Thymus (tissue), 11 donors: Measurements from ENCODE around the gene MARCHF3. TPM values are rescaled to one million over a fixed set of nuclear protein-coding genes. Genes with fewer than 3 reads are reported as not detected.
A peak's percentile ranks its signal among the peaks of the same experiment; 100 is the strongest.
"Not testable (repeated sequence)": the region's sequence is repeated elsewhere in the genome, so short reads cannot be mapped to it uniquely, and the experiment has no call there.

Experiments used
- DNase-seq, 9 donors: peaks; one replicate each; pipeline ENCODE4 v3.0.0-alpha.2; 2013; ENCODE audit warnings: low spot score in 9 of 9, low read depth in 6 of 9, missing footprints in 1 of 9
- H3K27ac ChIP-seq, 2 donors: one replicate each; pipeline ENCODE4 v1.5.1; 2013; ENCODE audit warnings: control low read depth in 1 of 2, low read depth in 1 of 2, low read length in 1 of 2, mild to moderate bottlenecking in 1 of 2, moderate library complexity in 1 of 2
- H3K27me3 ChIP-seq, 2 donors: one replicate each; pipeline ENCODE4 v1.5.1; 2013; ENCODE audit warnings: low read length in 1 of 2; ENCODE audit not compliant: control insufficient read depth in 2 of 2, insufficient read depth in 1 of 2
- H3K36me3 ChIP-seq, 2 donors: one replicate each; pipeline ENCODE4 v1.5.1; 2013; ENCODE audit warnings: low read length in 1 of 2, mild to moderate bottlenecking in 1 of 2, moderate library complexity in 1 of 2; ENCODE audit not compliant: control insufficient read depth in 2 of 2, insufficient read depth in 2 of 2
- H3K4me1 ChIP-seq, 2 donors: one replicate each; pipeline ENCODE4 v1.5.1; 2013; ENCODE audit warnings: low read length in 2 of 2; ENCODE audit not compliant: control insufficient read depth in 2 of 2, insufficient read depth in 2 of 2
- H3K4me3 ChIP-seq, 2 donors: one replicate each; pipeline ENCODE4 v1.5.1; 2013; ENCODE audit warnings: low read length in 2 of 2, control low read depth in 1 of 2, mild to moderate bottlenecking in 1 of 2
- H3K9me3 ChIP-seq, 2 donors: one replicate each; pipeline ENCODE4 v1.5.1; 2013; ENCODE audit warnings: low read length in 1 of 2, mild to moderate bottlenecking in 1 of 2; ENCODE audit not compliant: control insufficient read depth in 2 of 2, insufficient read depth in 1 of 2
- WGBS: extraction: QIAGEN DNeasy Blood & Tissue Kit; methylation state at CpG from one replicate; pipeline ENCODE4 v1.1.7; 2013; 5-methylcytosine and 5-hydroxymethylcytosine counted together
- polyA plus RNA-seq: library from polyadenylated mRNA; stranded (reverse); fragments of 200-250 nt; gene quantifications from one replicate; pipeline ENCODE4 v1.2.3, GENCODE V29; 2013
- total RNA-seq: library from RNA; stranded (reverse); fragments of 120-200 nt; gene quantifications from one replicate; pipeline ENCODE4 v1.2.4, GENCODE V29; 2013
- donor health status: healthy.

Gene MARCHF3
- total and polyA plus RNA-seq, 2 donors = 5.0 to 5.1 TPM

DNA sequence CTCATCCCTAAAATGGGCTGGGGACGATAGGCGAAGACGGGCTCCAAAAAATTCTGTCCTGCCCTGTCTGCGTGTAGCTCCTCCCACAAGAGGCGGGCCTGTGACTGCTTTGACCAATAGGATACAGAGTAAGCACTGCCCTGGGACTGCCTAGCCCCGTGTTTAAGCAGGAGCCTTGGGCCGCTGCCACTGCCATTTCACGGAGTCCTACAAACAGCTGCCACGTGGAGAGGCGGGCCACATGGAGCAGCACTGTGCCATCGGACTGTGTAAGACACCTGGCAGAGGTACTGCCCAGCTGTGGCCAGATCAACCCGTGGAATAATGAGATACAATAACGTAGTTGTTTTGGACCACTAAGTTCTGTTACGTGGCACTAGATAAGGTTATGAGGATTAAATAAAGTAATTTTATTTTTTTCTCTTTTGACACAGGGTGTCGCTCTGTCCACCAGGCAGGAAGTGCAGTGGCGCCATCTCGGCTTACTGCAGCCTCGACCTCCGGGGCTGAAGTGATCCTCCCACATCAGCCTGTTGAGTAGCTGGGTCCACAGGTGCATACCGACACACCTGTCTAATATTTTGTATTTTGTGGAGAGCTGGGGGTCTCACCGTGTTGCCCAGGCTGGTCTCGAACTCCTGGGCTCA is 166.2 kb downstream of the MARCHF3 start:
- Histone ChIP-seq H3K36me3 (peaks cover 3 to 6% of the 10 kb centered on the region in 2 donors), H3K4me3 (no peak overlapping the region)
- WGBS = 97% methylated on average over 22 of the region's 22 CpGs

DNA sequence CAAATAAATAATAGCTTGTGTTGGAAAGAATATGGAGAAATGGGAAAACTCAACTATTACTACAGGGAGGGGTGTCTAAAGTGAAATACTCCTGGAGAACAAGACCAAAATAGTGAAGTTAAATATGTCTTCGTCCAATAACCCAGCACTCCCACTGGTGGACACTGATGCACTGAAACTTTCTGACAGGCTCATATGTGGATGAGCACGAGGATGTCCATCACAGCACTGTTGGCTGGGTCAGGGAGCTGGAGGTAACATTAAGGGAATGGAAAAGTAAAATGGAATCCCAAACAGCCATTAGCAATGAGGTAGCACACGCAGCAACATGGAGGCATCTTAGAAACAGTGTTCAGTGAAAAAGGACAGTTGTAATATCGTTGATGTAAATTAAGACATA is 167.0 kb downstream of the MARCHF3 start:
- WGBS = 98% methylated on average over 4 of the region's 4 CpGs
- Histone ChIP-seq H3K9me3 (peaks cover 0 to 3% of the 10 kb centered on the region in 2 donors), H3K4me3 (no peak overlapping the region), H3K27ac (no peak overlapping the region), H3K36me3 (peaks cover 3 to 7% of the 10 kb centered on the region in 2 donors), H3K27me3 (no peaks in the 10 kb centered on the region), H3K4me1 (peaks cover under 1 to 5% of the 10 kb centered on the region in 2 donors)
- no peak for DNase-seq

More for the DNA sequence above, 166.2 kb downstream of the MARCHF3 start:
- H3K27me3 ChIP-seq = no peaks in the 10 kb centered on the region
- H3K9me3 ChIP-seq = peaks cover 0 to 3% of the 10 kb centered on the region in 2 donors
- peaks cover 7 to 13% of the 10 kb centered on the region in 2 donors for H3K4me1 ChIP-seq
- H3K27ac ChIP-seq = no peak overlapping the region
- DNase-seq = no peak

DNA sequence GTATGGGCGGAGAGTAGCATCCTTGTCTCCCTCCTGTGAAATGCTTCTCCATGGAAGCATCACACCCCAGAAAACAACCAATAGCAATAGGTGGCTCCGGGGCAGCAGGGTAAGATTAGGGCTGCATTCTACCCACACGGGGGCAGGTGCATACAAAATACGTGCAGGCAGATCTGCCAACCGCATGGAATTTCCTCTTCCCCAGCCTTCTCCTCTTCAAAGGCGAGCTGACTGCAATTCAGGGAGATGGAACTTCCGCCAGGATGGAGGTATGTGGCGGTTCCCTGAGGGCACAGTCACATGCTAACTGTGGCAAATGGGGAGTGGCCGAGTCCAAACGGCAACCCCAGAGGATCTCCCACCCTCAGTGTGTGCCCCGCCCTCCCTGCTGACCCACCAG is 171.9 kb downstream of the MARCHF3 start:
- peaks cover 0 to 6% of the 10 kb centered on the region in 2 donors for H3K9me3 ChIP-seq
- WGBS = 95% methylated on average over 11 of the region's 11 CpGs
- no peak overlapping the region for H3K4me3 ChIP-seq
- H3K4me1 ChIP-seq = peaks cover 2 to 8% of the 10 kb centered on the region in 2 donors
- H3K36me3 ChIP-seq = peaks cover 0 to 10% of the 10 kb centered on the region in 2 donors
- no peak overlapping the region for H3K27ac ChIP-seq
- DNase-seq = no peak
- H3K27me3 ChIP-seq = no peaks in the 10 kb centered on the region

DNA sequence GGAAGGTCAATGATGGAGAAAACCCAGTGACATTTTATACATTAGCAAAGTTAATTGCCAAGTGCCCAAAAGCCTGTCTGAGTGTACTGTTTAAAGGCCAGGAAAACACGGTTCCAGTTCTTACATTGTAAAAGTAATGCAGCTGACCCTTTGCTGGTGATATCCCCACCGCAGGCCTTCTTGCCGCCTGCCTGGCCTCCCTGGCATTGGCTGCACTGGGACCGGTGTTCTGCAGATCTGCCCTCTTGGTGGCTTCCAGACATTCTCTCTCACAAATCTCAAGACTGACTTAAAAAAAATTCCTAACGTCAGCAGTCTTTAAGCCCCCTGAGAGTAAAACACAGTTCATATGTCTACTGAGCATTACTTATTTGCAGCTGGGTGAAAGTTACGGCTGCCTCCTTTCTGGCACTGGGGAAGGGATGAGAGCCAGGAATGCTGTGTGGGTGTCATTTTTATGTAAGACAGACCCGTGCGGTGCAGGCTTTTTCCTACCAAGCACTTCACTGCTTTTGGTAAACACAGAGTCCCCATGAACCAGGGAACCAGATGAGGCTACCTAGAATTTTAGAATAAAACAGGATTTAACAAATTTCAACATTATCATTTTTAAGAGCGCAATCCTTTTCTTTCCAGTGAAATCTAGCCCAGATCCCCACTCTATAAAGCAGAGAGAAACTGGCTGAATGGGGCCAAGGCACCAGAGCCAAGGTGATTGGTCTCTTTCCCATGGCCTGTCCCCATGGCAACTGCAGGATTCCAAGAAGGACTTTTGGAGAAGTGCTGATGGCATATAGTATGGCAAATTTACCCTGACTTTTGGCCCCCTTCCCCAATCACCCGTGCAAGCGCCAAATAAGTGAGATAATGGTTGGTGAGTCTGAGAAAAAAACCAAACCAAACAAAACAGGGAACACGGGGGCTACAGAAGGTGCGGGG is 172.6 kb downstream of the MARCHF3 start:
- H3K27ac ChIP-seq = no peak overlapping the region
- H3K4me3 ChIP-seq = no peak overlapping the region
- peaks cover 0 to 7% of the 10 kb centered on the region in 2 donors for H3K9me3 ChIP-seq
- H3K4me1 ChIP-seq = peaks cover 2 to 14% of the 10 kb centered on the region in 2 donors
- DNase-seq = no peak
- WGBS = 91% methylated on average over 13 of the region's 13 CpGs
- H3K36me3 ChIP-seq = peaks cover 0 to 12% of the 10 kb centered on the region in 2 donors
- H3K27me3 ChIP-seq = no peaks in the 10 kb centered on the region

DNA sequence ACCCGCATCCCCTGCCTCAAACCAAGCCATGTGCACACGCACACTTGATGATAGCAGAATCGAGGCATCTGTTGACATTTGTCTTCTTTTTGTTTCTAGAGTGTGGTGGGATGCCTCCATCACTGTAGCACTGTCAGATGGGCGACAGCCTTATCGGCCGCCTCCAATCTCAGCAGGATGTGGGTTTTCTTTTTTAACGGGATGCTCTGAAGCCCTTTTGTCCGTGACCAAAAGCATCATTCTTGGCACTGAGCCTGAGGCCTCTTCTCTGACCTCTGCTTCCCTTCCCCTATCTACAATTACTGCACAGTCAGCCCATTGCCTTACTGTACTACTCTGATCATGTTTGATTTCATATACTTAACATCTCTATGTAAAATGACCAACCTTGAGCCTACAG is 175.1 kb downstream of the MARCHF3 start:
- peaks cover 0 to 7% of the 10 kb centered on the region in 2 donors for H3K9me3 ChIP-seq
- H3K4me1 ChIP-seq = peaks cover 6 to 33% of the 10 kb centered on the region in 2 donors
- peaks cover 0 to 15% of the 10 kb centered on the region in 2 donors for H3K36me3 ChIP-seq
- H3K27ac ChIP-seq = peak overlapping the region in 1 of 2 donors; percentile 3
- WGBS = 57% methylated on average over 8 of the region's 8 CpGs
- no peak overlapping the region for H3K4me3 ChIP-seq
- DNase-seq = peak in 1 of 9 donors; percentile 21
- no peaks in the 10 kb centered on the region for H3K27me3 ChIP-seq

DNA sequence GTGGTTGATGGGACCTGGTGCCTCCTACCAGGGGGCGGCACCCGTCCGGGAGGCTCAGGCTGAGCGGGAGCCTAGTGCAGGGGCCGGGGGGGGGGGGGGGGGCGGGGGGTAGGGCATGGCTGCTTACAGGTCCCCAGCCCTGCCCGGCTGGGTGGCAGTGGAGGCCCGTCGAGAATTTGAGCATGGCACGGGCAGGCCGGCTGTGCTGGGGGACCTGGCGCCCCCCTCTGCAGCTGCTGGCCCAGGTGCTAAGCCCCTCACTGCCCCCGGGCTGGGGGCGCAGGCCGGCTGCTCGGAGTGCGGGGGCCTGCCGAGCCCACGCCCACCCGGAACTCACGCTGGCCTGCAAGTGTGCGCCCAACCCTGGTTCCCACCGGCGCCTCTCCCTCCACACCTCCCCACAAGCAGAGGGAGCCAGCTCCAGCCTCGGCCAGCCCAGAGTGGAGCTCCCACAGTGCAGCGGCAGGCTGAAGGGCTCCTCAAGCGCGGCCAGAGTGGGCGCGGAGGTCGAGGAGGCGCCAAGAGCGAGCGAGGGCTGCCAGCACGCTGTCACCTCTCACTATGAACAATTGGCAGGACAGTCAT is 175.7 kb downstream of the MARCHF3 start:
- H3K27ac ChIP-seq = peak overlapping the region in 1 of 2 donors; percentile 42
- H3K9me3 ChIP-seq = peaks cover 0 to 7% of the 10 kb centered on the region in 2 donors
- no peak overlapping the region for H3K4me3 ChIP-seq
- peaks cover 0 to 15% of the 10 kb centered on the region in 2 donors for H3K36me3 ChIP-seq
- no peak for DNase-seq
- no peaks in the 10 kb centered on the region for H3K27me3 ChIP-seq
- 94% methylated on average over 34 of the region's 35 CpGs for WGBS
- peaks cover 6 to 33% of the 10 kb centered on the region in 2 donors for H3K4me1 ChIP-seq

DNA sequence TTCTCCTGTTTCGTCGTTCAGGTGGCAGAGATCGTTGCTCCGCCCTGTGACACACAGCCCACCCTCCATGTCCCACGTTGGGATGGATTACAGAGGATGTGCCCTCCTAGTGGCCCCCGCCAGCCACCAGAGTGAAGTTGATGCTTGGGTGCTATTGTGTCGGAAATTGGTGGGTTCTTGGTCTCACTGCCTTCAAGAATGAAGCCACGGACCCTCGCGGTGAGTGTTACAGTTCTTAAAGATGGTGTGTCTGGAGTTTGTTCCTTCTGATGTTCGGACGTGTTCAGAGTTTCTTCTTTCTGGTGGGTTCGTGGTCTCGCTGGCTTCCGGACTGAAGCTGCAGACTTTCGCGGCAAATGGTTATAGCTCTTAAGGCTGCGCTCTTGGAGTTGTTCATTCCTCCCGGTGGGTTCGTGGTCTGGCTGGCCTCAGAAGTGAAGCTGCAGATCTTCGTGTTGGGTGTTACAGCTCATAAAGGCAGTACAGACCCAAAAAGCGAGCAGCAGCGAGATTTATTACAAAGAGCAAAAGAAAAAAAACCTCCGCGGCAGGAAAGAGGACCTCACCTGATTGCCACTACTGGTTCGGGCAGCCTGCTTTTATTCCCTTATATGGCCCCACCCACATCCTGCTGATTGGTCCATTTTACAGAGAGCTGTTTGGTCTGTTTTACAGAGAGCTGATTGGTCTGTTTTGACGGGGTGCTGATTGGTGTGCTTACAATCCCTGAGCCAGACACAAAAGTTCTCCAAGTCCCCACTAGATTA is 176.6 kb downstream of the MARCHF3 start:
- Histone ChIP-seq H3K4me3 (peak overlapping the region; percentile 11 to 27), H3K27ac (peak overlapping the region; percentile 92), H3K36me3 (peaks cover 0 to 15% of the 10 kb centered on the region in 2 donors), H3K4me1 (peaks cover 6 to 33% of the 10 kb centered on the region in 2 donors)
- 68% methylated on average over 27 of the region's 27 CpGs for WGBS
- not testable (repeated sequence) for H3K9me3 ChIP-seq, H3K27me3 ChIP-seq
- DNase-seq = peak in 3 of 9 donors; percentile 30 to 59 (median 31)

DNA sequence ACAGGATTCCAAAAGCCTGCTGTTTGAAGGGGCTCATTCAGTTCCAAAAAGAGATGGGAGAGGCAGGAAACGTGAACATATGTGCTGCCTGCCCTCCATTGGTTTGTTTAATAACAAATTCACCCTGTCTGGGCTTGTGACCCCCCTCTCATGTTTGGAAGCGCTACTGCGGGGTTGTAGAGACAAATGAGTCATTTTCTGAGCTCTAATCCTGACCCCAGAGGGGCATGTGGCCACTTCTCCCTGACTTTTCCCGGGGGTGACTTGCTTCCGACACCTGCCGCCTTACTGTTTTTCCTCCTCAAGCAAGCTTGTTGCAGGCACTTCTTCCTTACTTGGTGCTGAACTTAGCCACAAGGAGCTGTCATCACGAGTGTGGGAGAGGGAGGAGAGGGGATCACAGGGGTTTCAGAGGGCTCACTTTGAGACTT is 177.5 kb downstream of the MARCHF3 start:
- Histone ChIP-seq H3K36me3 (peaks cover 0 to 14% of the 10 kb centered on the region in 2 donors), H3K27ac (peak overlapping the region; percentile 92), H3K4me3 (no peak overlapping the region), H3K27me3 (no peaks in the 10 kb centered on the region), H3K9me3 (peaks cover 0 to 7% of the 10 kb centered on the region in 2 donors), H3K4me1 (peaks cover 6 to 40% of the 10 kb centered on the region in 2 donors)
- 91% methylated on average over 7 of the region's 7 CpGs for WGBS
- DNase-seq = peak in 1 of 9 donors; percentile 37
